CD14-positive monocyte (primary cell): ENCODE results near the gene DPP6. TPM values are rescaled to one million over a fixed set of nuclear protein-coding genes. Genes with fewer than 3 reads are reported as not detected.

Source experiments
- DNase-seq, 3 donors: peaks; one replicate each; pipeline ENCODE4 v3.0.0-alpha.2; 2011 to 2022
- H2AFZ ChIP-seq: 2 replicates; pipeline ENCODE4 v1.6.0; 2012; ENCODE audit warnings: mild to moderate bottlenecking, low read depth, low read length, inconsistent platforms; ENCODE audit not compliant: insufficient read depth, poor library complexity, severe bottlenecking
- H3K27ac ChIP-seq, 2 donors: 1 replicate in 1 of 2; 2 replicates in 1 of 2; pipeline ENCODE4 v1.5.1; 2012 to 2013; ENCODE audit warnings: low read length in 2 of 2, control low read depth in 1 of 2, inconsistent platforms in 1 of 2, low read depth in 1 of 2, mild to moderate bottlenecking in 1 of 2
- H3K27me3 ChIP-seq, 2 donors: one replicate each; pipeline versions ENCODE4 v1.6.0 to v1.6.1; 2011 to 2013; ENCODE audit warnings: low read length in 2 of 2; ENCODE audit not compliant: control insufficient read depth in 2 of 2, insufficient read depth in 2 of 2
- H3K36me3 ChIP-seq, 2 donors: replicated peaks in 1 of 2; 1 replicate in 1 of 2; 2 replicates in 1 of 2; pipeline versions ENCODE4 v1.5.1 to v1.6.1; 2012 to 2013; ENCODE audit warnings: low read length in 2 of 2, control low read depth in 1 of 2, inconsistent platforms in 1 of 2, mild to moderate bottlenecking in 1 of 2; ENCODE audit not compliant: insufficient read depth in 2 of 2, control insufficient read depth in 1 of 2
- H3K4me1 ChIP-seq, 2 donors: 1 replicate in 1 of 2; 2 replicates in 1 of 2; pipeline versions ENCODE4 v1.5.1 to v1.6.1; 2012 to 2013; ENCODE audit warnings: low read length in 2 of 2, control low read depth in 1 of 2, inconsistent platforms in 1 of 2, mild to moderate bottlenecking in 1 of 2, moderate library complexity in 1 of 2; ENCODE audit not compliant: insufficient read depth in 2 of 2, control insufficient read depth in 1 of 2
- H3K4me2 ChIP-seq: replicated peaks from 2 replicates; pipeline ENCODE3; 2012; ENCODE audit warnings: low read length, moderate library complexity, mild to moderate bottlenecking; ENCODE audit not compliant: poor library complexity, severe bottlenecking; ENCODE audit errors: extremely low read depth
- H3K4me3 ChIP-seq, 3 experiments: fragments of 200-600 bp in 1 of 3; sonication (generic) in 1 of 3; replicated peaks in 1 of 3; 1 replicate in 2 of 3; 2 replicates in 1 of 3; pipeline ENCODE4 v1.5.1; 2011 to 2013; ENCODE audit warnings: low read length in 3 of 3, mild to moderate bottlenecking in 3 of 3, control low read depth in 2 of 3, low read depth in 2 of 3, inconsistent platforms in 1 of 3, moderate library complexity in 1 of 3
- H3K79me2 ChIP-seq: 2 replicates; pipeline ENCODE4 v1.6.0; 2012; ENCODE audit warnings: mild to moderate bottlenecking, control low read depth, inconsistent platforms, low read length, moderate library complexity; ENCODE audit not compliant: insufficient read depth
- H3K9ac ChIP-seq: 2 replicates; pipeline ENCODE4 v1.6.0; 2017; ENCODE audit warnings: low read length, mild to moderate bottlenecking; ENCODE audit not compliant: insufficient read depth, poor library complexity, severe bottlenecking
- H3K9me3 ChIP-seq, 2 donors: replicated peaks in 1 of 2; 1 replicate in 1 of 2; 2 replicates in 1 of 2; pipeline versions ENCODE4 v1.5.1 to v1.6.1; 2012 to 2013; ENCODE audit warnings: low read length in 2 of 2, control low read depth in 1 of 2; ENCODE audit not compliant: control insufficient read depth in 1 of 2, insufficient read depth in 1 of 2
- H4K20me1 ChIP-seq: 2 replicates; pipeline ENCODE4 v1.6.0; 2012; ENCODE audit warnings: mild to moderate bottlenecking, low read length, control low read depth, moderate library complexity; ENCODE audit not compliant: insufficient read depth
- H3K27ac Mint-ChIP-seq, 7 donors: one replicate each; pipeline ENCODE4 v1.8.0; 2020; ENCODE audit warnings: mild to moderate bottlenecking in 7 of 7, mixed read lengths in 7 of 7, moderate library complexity in 6 of 7, inconsistent platforms in 2 of 7
- H3K27me3 Mint-ChIP-seq, 3 donors: one replicate each; pipeline ENCODE4 v1.8.0; 2021 to 2022; ENCODE audit warnings: low read depth in 3 of 3, mild to moderate bottlenecking in 3 of 3, mixed read lengths in 3 of 3, moderate library complexity in 3 of 3, inconsistent platforms in 1 of 3
- H3K36me3 Mint-ChIP-seq, 2 donors: one replicate each; pipeline ENCODE4 v1.8.0; 2020; ENCODE audit warnings: mixed read lengths in 2 of 2, inconsistent platforms in 1 of 2, mild to moderate bottlenecking in 1 of 2
- H3K4me1 Mint-ChIP-seq: one replicate; pipeline ENCODE4 v1.8.0; 2020; ENCODE audit warnings: mild to moderate bottlenecking, mixed read lengths
- H3K4me3 Mint-ChIP-seq, 2 donors: one replicate each; pipeline ENCODE4 v1.8.0; 2020; ENCODE audit warnings: mild to moderate bottlenecking in 2 of 2, mixed read lengths in 2 of 2, moderate library complexity in 1 of 2
- H3K9me3 Mint-ChIP-seq, 7 donors: one replicate each; pipeline ENCODE4 v1.8.0; 2020 to 2022; ENCODE audit warnings: mixed read lengths in 7 of 7, mild to moderate bottlenecking in 6 of 7, moderate library complexity in 6 of 7, inconsistent platforms in 2 of 7
- CTCF ChIP-seq: fragments of 200-600 bp; IDR thresholded peaks from one replicate; pipeline ENCODE4 v1.8.0; 2022; ENCODE audit warnings: antibody characterized with exemption, mild to moderate bottlenecking
- WGBS: methylation state at CpG from one replicate; pipeline ENCODE4 v1.1.5; 2013; ENCODE audit warnings: missing lambda C conversion rate; ENCODE audit not compliant: insufficient coverage; 5-methylcytosine and 5-hydroxymethylcytosine counted together
- intact Hi-C, 2 donors: fragments of 100-400 bp; cut with micrococcal nuclease; formaldehyde crosslinking; loops; one replicate each; pipeline versions ENCODE4 v1.15.0 to v1.15.1; 2023
- polyA plus RNA-seq, 3 donors: library from polyadenylated mRNA; depleted of rRNA in 1 of 3; unstranded in 2 of 3; stranded (reverse) in 1 of 3; fragments of 300-500 nt in 2 of 3; fragments of >200 nt in 1 of 3; fragmentation: Illumina TruSeq in 2 of 3; gene quantifications; 1 replicate in 2 of 3; 2 replicates in 1 of 3; pipeline ENCODE4 v1.2.3, GENCODE V29; 2012 to 2021

DPP6 gene
- polyA plus RNA-seq, 3 donors, result not detected

DNA sequence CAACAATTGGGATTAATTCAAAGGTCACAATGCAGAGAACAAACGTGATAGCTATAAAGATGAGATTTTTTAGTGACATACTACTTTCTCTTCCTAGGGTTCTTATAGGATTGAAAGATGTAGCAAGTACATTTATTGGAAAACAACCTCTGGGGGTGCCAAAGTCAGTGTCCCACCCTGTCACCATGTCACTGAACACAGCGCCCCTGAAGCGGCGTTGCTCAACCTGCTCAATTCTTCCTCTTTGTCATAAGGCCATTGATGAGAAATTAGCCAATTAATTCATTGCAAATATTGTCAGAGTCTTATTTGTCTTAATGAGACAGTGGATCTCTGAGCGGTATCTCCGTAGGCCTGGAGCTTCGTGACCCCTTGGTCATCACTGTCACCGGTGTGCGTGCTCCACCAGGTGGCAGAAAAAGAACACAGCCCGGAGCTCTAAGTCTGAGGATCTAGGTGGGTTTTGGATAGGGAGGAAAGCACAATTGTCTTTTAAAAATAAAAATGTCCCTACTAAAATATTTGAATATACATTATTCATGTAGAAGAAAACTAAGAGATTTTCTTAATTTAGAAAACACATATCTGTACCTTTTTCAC lies 588.2 kb downstream of the DPP6 start:
- TF ChIP-seq CTCF, result no peak
- Mint-ChIP-seq H3K9me3 (peaks cover 8 to 42% (median 30%) of the 10 kb centered on the region in 7 donors), H3K36me3 (no peaks in the 10 kb centered on the region), H3K4me1 (no peaks in the 10 kb centered on the region), H3K27me3 (peaks cover 0 to 2% (median 1%) of the 10 kb centered on the region in 3 donors), H3K27ac (no peak overlapping the region), H3K4me3 (no peak overlapping the region)
- H2AFZ ChIP-seq, result no peak overlapping the region
- no peak overlapping the region for H3K27ac ChIP-seq
- H3K4me3 ChIP-seq, result no peak overlapping the region
- no peaks in the 10 kb centered on the region for H3K79me2 ChIP-seq
- no peaks in the 10 kb centered on the region for H4K20me1 ChIP-seq
- no peaks in the 10 kb centered on the region for H3K36me3 ChIP-seq
- H3K4me2 ChIP-seq, result no peak overlapping the region
- peaks cover 33 to 43% of the 10 kb centered on the region in 2 donors for H3K9me3 ChIP-seq
- intact Hi-C loops, result no loop called here
- no peak overlapping the region for H3K9ac ChIP-seq
- DNase-seq, result no peak
- no peaks in the 10 kb centered on the region for H3K27me3 ChIP-seq
- H3K4me1 ChIP-seq, result no peaks in the 10 kb centered on the region
- WGBS, result 87% methylated on average over 3 of the region's 10 CpGs

DNA sequence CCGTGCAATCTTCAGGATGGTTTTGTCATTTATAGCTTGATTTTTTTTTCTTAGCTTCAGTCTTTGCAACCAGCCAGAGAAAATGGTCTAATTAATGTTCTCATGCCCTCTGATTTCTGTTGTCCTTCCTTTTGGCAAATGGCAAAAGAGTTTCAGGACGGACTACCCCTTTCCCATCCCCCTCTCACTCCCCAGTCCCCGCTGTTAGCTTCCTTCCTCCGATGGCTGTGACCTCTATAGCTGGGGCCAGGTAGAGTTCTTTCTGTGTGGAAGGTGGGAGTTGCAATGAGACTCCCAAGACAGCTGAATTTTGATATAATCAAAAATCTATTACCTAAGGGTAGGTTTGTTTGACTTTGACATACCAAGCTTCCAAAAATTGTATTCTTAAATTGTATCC lies 588.7 kb downstream of the DPP6 start:
- H3K4me1 ChIP-seq, result no peaks in the 10 kb centered on the region
- H3K4me3 ChIP-seq, result no peak overlapping the region
- H2AFZ ChIP-seq, result no peak overlapping the region
- H3K4me3 Mint-ChIP-seq, result no peak overlapping the region
- H3K27me3 ChIP-seq, result no peaks in the 10 kb centered on the region
- H3K9me3 ChIP-seq, result peaks cover 31 to 37% of the 10 kb centered on the region in 2 donors
- H3K27ac Mint-ChIP-seq, result no peak overlapping the region
- peaks cover 0 to 2% (median 1%) of the 10 kb centered on the region in 3 donors for H3K27me3 Mint-ChIP-seq
- H3K9ac ChIP-seq, result no peak overlapping the region
- H3K9me3 Mint-ChIP-seq, result peaks cover 11 to 37% (median 30%) of the 10 kb centered on the region in 7 donors
- intact Hi-C loops, result no loop called here
- H3K4me1 Mint-ChIP-seq, result no peaks in the 10 kb centered on the region
- H3K36me3 ChIP-seq, result no peaks in the 10 kb centered on the region
- H3K79me2 ChIP-seq, result no peaks in the 10 kb centered on the region
- H3K27ac ChIP-seq, result no peak overlapping the region
- no peaks in the 10 kb centered on the region for H4K20me1 ChIP-seq
- no CpG with 5 or more reads among the region's 4 CpGs for WGBS
- H3K4me2 ChIP-seq, result no peak overlapping the region
- TF ChIP-seq CTCF, result no peak
- DNase-seq, result no peak
- no peaks in the 10 kb centered on the region for H3K36me3 Mint-ChIP-seq
